Keratinocyte (primary cell): ENCODE results near the gene AGL.
"Not testable (repeated sequence)": the region's sequence is repeated elsewhere in the genome, so short reads cannot be mapped to it uniquely, and the experiment has no call there.

ENCODE experiments used
- EZH2 ChIP-seq: IDR thresholded peaks from one replicate; pipeline ENCODE4 v1.6.1; 2012; ENCODE audit warnings: inconsistent platforms, mild to moderate bottlenecking, low read length, moderate library complexity
- TF ChIP-seq, protein P1 (sequence below), 3 experiments: IDR thresholded peaks in 1 of 3; conservative IDR thresholded peaks in 1 of 3; optimal IDR thresholded peaks in 1 of 3; 2 replicates in 2 of 3; 3 replicates in 1 of 3; pipeline versions ENCODE3 to v1.5.1; 2011; ENCODE audit warnings: low read length in 3 of 3, mild to moderate bottlenecking in 3 of 3, moderate library complexity in 2 of 3, control low read depth in 1 of 3, inconsistent platforms in 1 of 3; ENCODE audit not compliant: insufficient read depth in 2 of 3; ENCODE audit errors: extremely low read depth in 1 of 3

DNA sequence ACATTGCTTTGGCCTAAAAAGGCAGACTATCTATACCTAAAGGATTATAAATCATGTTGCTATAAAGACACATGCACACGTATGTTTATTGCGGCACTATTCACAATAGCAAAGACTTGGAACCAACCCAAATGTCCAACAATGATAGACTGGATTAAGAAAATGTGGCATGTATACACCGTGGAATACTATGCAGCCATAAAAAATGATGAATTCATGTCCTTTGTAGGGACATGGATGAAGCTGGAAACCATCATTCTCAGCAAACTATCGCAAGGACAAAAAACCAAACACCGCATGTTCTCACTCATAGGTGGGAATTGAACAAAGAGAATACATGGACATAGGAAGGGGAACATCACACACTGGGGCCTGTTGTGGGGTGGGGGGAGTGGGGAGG is 110.1 kb downstream of the AGL start:
- TF ChIP-seq, protein P1, sequence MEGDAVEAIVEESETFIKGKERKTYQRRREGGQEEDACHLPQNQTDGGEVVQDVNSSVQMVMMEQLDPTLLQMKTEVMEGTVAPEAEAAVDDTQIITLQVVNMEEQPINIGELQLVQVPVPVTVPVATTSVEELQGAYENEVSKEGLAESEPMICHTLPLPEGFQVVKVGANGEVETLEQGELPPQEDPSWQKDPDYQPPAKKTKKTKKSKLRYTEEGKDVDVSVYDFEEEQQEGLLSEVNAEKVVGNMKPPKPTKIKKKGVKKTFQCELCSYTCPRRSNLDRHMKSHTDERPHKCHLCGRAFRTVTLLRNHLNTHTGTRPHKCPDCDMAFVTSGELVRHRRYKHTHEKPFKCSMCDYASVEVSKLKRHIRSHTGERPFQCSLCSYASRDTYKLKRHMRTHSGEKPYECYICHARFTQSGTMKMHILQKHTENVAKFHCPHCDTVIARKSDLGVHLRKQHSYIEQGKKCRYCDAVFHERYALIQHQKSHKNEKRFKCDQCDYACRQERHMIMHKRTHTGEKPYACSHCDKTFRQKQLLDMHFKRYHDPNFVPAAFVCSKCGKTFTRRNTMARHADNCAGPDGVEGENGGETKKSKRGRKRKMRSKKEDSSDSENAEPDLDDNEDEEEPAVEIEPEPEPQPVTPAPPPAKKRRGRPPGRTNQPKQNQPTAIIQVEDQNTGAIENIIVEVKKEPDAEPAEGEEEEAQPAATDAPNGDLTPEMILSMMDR (optimal IDR thresholded peaks at IDR 0.05 in 1 of 3, IDR thresholded peaks at IDR 0.05 in 1 of 3, conservative IDR thresholded peaks at IDR 0.05 in 1 of 3; ENCODE audit: extremely low read depth in 1 of 3, insufficient read depth in 2 of 3, low read length in 3 of 3) = not testable (repeated sequence)
- not testable (repeated sequence) for TF ChIP-seq EZH2
